IMR-90 (cell line): ENCODE data around the gene SNTG2. TPM values are rescaled to one million over a fixed set of nuclear protein-coding genes. Genes with fewer than 3 reads are reported as not detected.

Experiments used
- ATAC-seq: fragments of 200-7000 bp; cut with Tn5 transposase; 2 replicates; pipeline ENCODE4 v1.9.1; 2020; ENCODE audit warnings: low read depth, mild to moderate bottlenecking, moderate library complexity
- BruUV-seq: library from RNA; stranded (reverse); fragments of 400-500 nt; replicated peaks from 2 replicates; lab custom pipeline; 2021; lab: Mats Ljungman, UMichigan
- CTCF ChIA-PET: fragments of 300-600 bp; formaldehyde crosslinking; extraction: SDS; loops from one replicate; lab custom pipeline; 2021; ENCODE audit warnings: antibody characterized with exemption; lab: Yijun Ruan, JAX
- POLR2A ChIA-PET: fragments of 300-600 bp; sonication (Branson Sonifier 250); formaldehyde crosslinking; loops from one replicate; lab custom pipeline; 2022; ENCODE audit warnings: antibody characterized with exemption; ENCODE audit not compliant: unreplicated experiment; lab: Charles Lee
- DNase-seq: peaks from one replicate; pipeline ENCODE4 v3.0.0; 2013
- H2AFZ ChIP-seq: replicated peaks from 2 replicates; pipeline ENCODE3; 2013; ENCODE audit warnings: low read length, mild to moderate bottlenecking; ENCODE audit not compliant: poor library complexity
- H2AK5ac ChIP-seq: 2 replicates; pipeline ENCODE4 v1.6.1; 2013; ENCODE audit warnings: low read depth, low read length, inconsistent platforms
- H2AK9ac ChIP-seq: replicated peaks from 2 replicates; pipeline ENCODE3; 2013; ENCODE audit warnings: mild to moderate bottlenecking, low read depth, low read length, moderate library complexity; ENCODE audit not compliant: poor library complexity
- H2BK120ac ChIP-seq: 2 replicates; pipeline ENCODE4 v1.6.1; 2013; ENCODE audit warnings: low read depth, low read length, inconsistent platforms
- H2BK15ac ChIP-seq: 3 replicates; pipeline ENCODE4 v1.6.1; 2013; ENCODE audit warnings: low read depth, low read length, inconsistent platforms
- H2BK20ac ChIP-seq: 2 replicates; pipeline ENCODE4 v1.6.1; 2013; ENCODE audit warnings: low read depth, mild to moderate bottlenecking, inconsistent platforms, low read length, moderate library complexity
- H2BK5ac ChIP-seq: 2 replicates; pipeline ENCODE4 v1.6.1; 2013; ENCODE audit warnings: mild to moderate bottlenecking, low read depth, low read length, inconsistent platforms; ENCODE audit not compliant: poor library complexity, severe bottlenecking
- H3K14ac ChIP-seq: replicated peaks from 2 replicates; pipeline ENCODE4 v1.6.1; 2013; ENCODE audit warnings: low read depth, low read length, inconsistent platforms
- H3K18ac ChIP-seq: 2 replicates; pipeline ENCODE4 v1.6.1; 2013; ENCODE audit warnings: low read depth, low read length, control low read depth
- H3K23ac ChIP-seq: 2 replicates; pipeline ENCODE4 v1.6.1; 2013; ENCODE audit warnings: low read depth, low read length, inconsistent platforms
- H3K27ac ChIP-seq: 2 replicates; pipeline ENCODE4 v1.5.1; 2013; ENCODE audit warnings: mild to moderate bottlenecking, control low read depth, low read length; ENCODE audit not compliant: insufficient read depth
- H3K27me3 ChIP-seq: 2 replicates; pipeline ENCODE4 v1.6.1; 2013; ENCODE audit warnings: low read length; ENCODE audit not compliant: control insufficient read depth, insufficient read depth
- H3K36me3 ChIP-seq: 2 replicates; pipeline ENCODE4 v1.6.1; 2013; ENCODE audit warnings: low read length, mixed read lengths; ENCODE audit not compliant: control insufficient read depth, insufficient read depth
- H3K4ac ChIP-seq: 2 replicates; pipeline ENCODE4 v1.6.1; 2013; ENCODE audit warnings: low read depth, low read length, inconsistent platforms
- H3K4me1 ChIP-seq: 2 replicates; pipeline ENCODE4 v1.6.1; 2013; ENCODE audit warnings: low read length, mixed read lengths; ENCODE audit not compliant: control insufficient read depth, insufficient read depth
- H3K4me2 ChIP-seq: 2 replicates; pipeline ENCODE4 v1.6.1; 2013; ENCODE audit warnings: low read depth, mild to moderate bottlenecking, control low read depth, low read length, moderate library complexity
- H3K4me3 ChIP-seq: 2 replicates; pipeline ENCODE4 v1.5.1; 2013; ENCODE audit warnings: low read depth, mild to moderate bottlenecking, control low read depth, low read length, moderate library complexity; ENCODE audit not compliant: insufficient read depth
- H3K56ac ChIP-seq: 2 replicates; pipeline ENCODE4 v1.6.1; 2013; ENCODE audit warnings: low read length, inconsistent platforms; ENCODE audit not compliant: insufficient read depth; ENCODE audit errors: extremely low read depth
- H3K79me1 ChIP-seq, 2 experiments: 2 replicates each; pipeline ENCODE4 v1.6.1; 2013; ENCODE audit warnings: low read length in 2 of 2, inconsistent platforms in 1 of 2, low read depth in 1 of 2
- H3K9ac ChIP-seq: 2 replicates; pipeline ENCODE4 v1.6.1; 2013; ENCODE audit warnings: low read depth, low read length, control low read depth
- H3K9me1 ChIP-seq: 2 replicates; pipeline ENCODE4 v1.6.1; 2013; ENCODE audit warnings: low read length, inconsistent platforms; ENCODE audit not compliant: insufficient read depth
- H3K9me3 ChIP-seq: 2 replicates; pipeline ENCODE4 v1.6.1; 2013; ENCODE audit warnings: low read length; ENCODE audit not compliant: control insufficient read depth, insufficient read depth
- H4K20me1 ChIP-seq: 2 replicates; pipeline ENCODE4 v1.6.1; 2013; ENCODE audit warnings: low read length, inconsistent platforms; ENCODE audit not compliant: insufficient read depth
- H4K5ac ChIP-seq: 2 replicates; pipeline ENCODE4 v1.6.1; 2013; ENCODE audit warnings: mild to moderate bottlenecking, low read depth, low read length, control low read depth
- H4K8ac ChIP-seq, 2 experiments: 2 replicates each; pipeline ENCODE4 v1.6.1; 2013; ENCODE audit warnings: low read depth in 2 of 2, low read length in 2 of 2, control low read depth in 1 of 2, inconsistent platforms in 1 of 2
- H4K91ac ChIP-seq: 2 replicates; pipeline ENCODE4 v1.6.1; 2013; ENCODE audit warnings: low read depth, low read length, inconsistent platforms; ENCODE audit not compliant: insufficient read depth
- BHLHE40 ChIP-seq: fragments of 150-350 bp; IDR thresholded peaks from 2 replicates; pipeline ENCODE4 v1.6.1; 2016; ENCODE audit warnings: mild to moderate bottlenecking, low read depth, low read length
- CEBPB ChIP-seq: IDR thresholded peaks from 2 replicates; pipeline ENCODE4 v1.6.1; 2012; ENCODE audit warnings: low read depth, low read length, improper control_type of control experiment
- CHD1 ChIP-seq: IDR thresholded peaks from 2 replicates; pipeline ENCODE4 v1.6.1; 2012; ENCODE audit warnings: low read depth, low read length, improper control_type of control experiment
- ELK1 ChIP-seq: fragments of 150-350 bp; IDR thresholded peaks from 2 replicates; pipeline ENCODE4 v1.6.1; 2016; ENCODE audit warnings: low read depth, mild to moderate bottlenecking, low read length, moderate library complexity, borderline replicate concordance
- FOS ChIP-seq: fragments of 150-350 bp; IDR thresholded peaks from 2 replicates; pipeline ENCODE4 v1.6.1; 2016; ENCODE audit warnings: low read depth, low read length
- MAFK ChIP-seq: IDR thresholded peaks from 2 replicates; pipeline ENCODE4 v1.6.1; 2012; ENCODE audit warnings: low read depth, low read length, improper control_type of control experiment
- MAZ ChIP-seq: IDR thresholded peaks from 2 replicates; pipeline ENCODE4 v1.6.1; 2012; ENCODE audit warnings: low read depth, mild to moderate bottlenecking, low read length, improper control_type of control experiment, moderate library complexity, borderline replicate concordance
- NFE2L2 ChIP-seq: fragments of 150-350 bp; IDR thresholded peaks from 2 replicates; pipeline ENCODE4 v1.6.1; 2016; ENCODE audit warnings: low read depth, mild to moderate bottlenecking, low read length
- POLR2A ChIP-seq: IDR thresholded peaks from 2 replicates; pipeline ENCODE4 v1.6.1; 2012; ENCODE audit warnings: mild to moderate bottlenecking, low read depth, low read length
- RAD21 ChIP-seq: IDR thresholded peaks from 2 replicates; pipeline ENCODE4 v1.6.1; 2012; ENCODE audit warnings: low read length, improper control_type of control experiment
- RCOR1 ChIP-seq: IDR thresholded peaks from 2 replicates; pipeline ENCODE4 v1.6.1; 2012; ENCODE audit warnings: mild to moderate bottlenecking, low read length, improper control_type of control experiment; ENCODE audit not compliant: insufficient replicate concordance
- RFX5 ChIP-seq: IDR thresholded peaks from 2 replicates; pipeline ENCODE4 v1.8.0; 2012; ENCODE audit warnings: low read depth, mild to moderate bottlenecking, low read length, moderate library complexity
- SMC3 ChIP-seq: fragments of 150-350 bp; IDR thresholded peaks from 2 replicates; pipeline ENCODE4 v1.6.1; 2016; ENCODE audit warnings: low read depth, mild to moderate bottlenecking, antibody characterized with exemption, low read length, moderate library complexity
- USF2 ChIP-seq: fragments of 150-350 bp; IDR thresholded peaks from 2 replicates; pipeline ENCODE4 v1.6.1; 2017; ENCODE audit warnings: mild to moderate bottlenecking, antibody characterized with exemption, low read length, low read depth
- WGBS, 2 experiments: methylation state at CpG; one replicate each; pipeline versions ENCODE4 v1.1.5 to v1.1.7; 2013; ENCODE audit warnings: missing lambda C conversion rate in 2 of 2; ENCODE audit not compliant: insufficient read length in 1 of 2; ENCODE audit errors: extremely low coverage in 2 of 2; 5-methylcytosine and 5-hydroxymethylcytosine counted together
- dilution Hi-C: fragments of 300-500 bp; cut with HindIII; formaldehyde crosslinking; loops from one replicate; pipeline ENCODE4 v1.14.3; 2018; ENCODE audit warnings: low sequenced_read_pairs; ENCODE audit not compliant: unreplicated experiment
- in situ Hi-C: fragments of 300-500 bp; cut with MboI; formaldehyde crosslinking; loops from 3 replicates; pipeline ENCODE4 v1.14.3; 2019; ENCODE audit warnings: low sequenced_read_pairs, inconsistent platforms, mixed read lengths
- intact Hi-C: fragments of 100-400 bp; cut with micrococcal nuclease; formaldehyde crosslinking; loops from 2 replicates; pipeline ENCODE4 v1.10.0; 2022
- polyA plus RNA-seq, 3 experiments: library from polyadenylated mRNA; depleted of rRNA; stranded (reverse); fragments of >200 nt; gene quantifications; 2 replicates each; pipeline ENCODE4 v1.2.3, GENCODE V29; 2012; ENCODE audit warnings: low replicate concordance in 1 of 3
- total RNA-seq: library from RNA; depleted of rRNA; stranded (reverse); fragments of >200 nt; gene quantifications from 2 replicates; pipeline ENCODE4 v1.2.3, GENCODE V29; 2012
- TF ChIP-seq, protein P1 (sequence below): conservative IDR thresholded peaks from 2 replicates; pipeline ENCODE4 v1.5.1; 2012; ENCODE audit warnings: mild to moderate bottlenecking, low read depth, low read length, improper control_type of control experiment

The SNTG2 gene
- total and polyA plus RNA-seq, 2 of the 4 experiments (the other 2 are of a cell fraction), result under 0.01 to 0.17 TPM

- ATAC-seq (no peak), DNase-seq (no peak)
- Histone ChIP-seq H4K5ac (no peak overlapping the region), H3K4me3 (no peak overlapping the region), H2AK5ac (no peak overlapping the region), H4K20me1 (no peaks in the 10 kb centered on the region), H3K4me1 (no peaks in the 10 kb centered on the region), H4K8ac (no peak overlapping the region), H2AK9ac (no peak overlapping the region), H3K27me3 (no peaks in the 10 kb centered on the region), H2BK15ac (no peak overlapping the region), H2AFZ (no peak overlapping the region), H2BK20ac (no peak overlapping the region), H3K4me2 (no peak overlapping the region), H4K91ac (no peak overlapping the region), H2BK120ac (no peak overlapping the region), H3K9ac (no peak overlapping the region), H3K18ac (no peak overlapping the region), H2BK5ac (no peak overlapping the region), H3K56ac (no peak overlapping the region), H3K9me1 (no peaks in the 10 kb centered on the region), H3K9me3 (peaks cover 17% of the 10 kb centered on the region; the same call in 1 of the 2 replicates), H3K4ac (no peak overlapping the region), H3K27ac (no peak overlapping the region), H3K79me1 (no peaks in the 10 kb centered on the region), H3K36me3 (no peaks in the 10 kb centered on the region), H3K23ac (no peak overlapping the region), H3K14ac (no peak overlapping the region)
- 33% methylated on average over 1 of the region's 2 CpGs; no CpG with 5 or more reads in 1 of the 2 experiments for WGBS, 2 experiments
- TF ChIP-seq RCOR1, result no peak
- TF ChIP-seq SMC3, result no peak
- TF ChIP-seq MAZ, result no peak
- no peak for TF ChIP-seq USF2
- TF ChIP-seq RFX5, result no peak
- no peak for TF ChIP-seq ELK1
- no peak for TF ChIP-seq CEBPB
- TF ChIP-seq RAD21, result no peak
- TF ChIP-seq BHLHE40, result no peak
- no peak for TF ChIP-seq CHD1
- no peak for TF ChIP-seq NFE2L2
- TF ChIP-seq FOS, result no peak
- no peak for TF ChIP-seq POLR2A
- TF ChIP-seq MAFK, result no peak
- TF ChIP-seq, protein P1, sequence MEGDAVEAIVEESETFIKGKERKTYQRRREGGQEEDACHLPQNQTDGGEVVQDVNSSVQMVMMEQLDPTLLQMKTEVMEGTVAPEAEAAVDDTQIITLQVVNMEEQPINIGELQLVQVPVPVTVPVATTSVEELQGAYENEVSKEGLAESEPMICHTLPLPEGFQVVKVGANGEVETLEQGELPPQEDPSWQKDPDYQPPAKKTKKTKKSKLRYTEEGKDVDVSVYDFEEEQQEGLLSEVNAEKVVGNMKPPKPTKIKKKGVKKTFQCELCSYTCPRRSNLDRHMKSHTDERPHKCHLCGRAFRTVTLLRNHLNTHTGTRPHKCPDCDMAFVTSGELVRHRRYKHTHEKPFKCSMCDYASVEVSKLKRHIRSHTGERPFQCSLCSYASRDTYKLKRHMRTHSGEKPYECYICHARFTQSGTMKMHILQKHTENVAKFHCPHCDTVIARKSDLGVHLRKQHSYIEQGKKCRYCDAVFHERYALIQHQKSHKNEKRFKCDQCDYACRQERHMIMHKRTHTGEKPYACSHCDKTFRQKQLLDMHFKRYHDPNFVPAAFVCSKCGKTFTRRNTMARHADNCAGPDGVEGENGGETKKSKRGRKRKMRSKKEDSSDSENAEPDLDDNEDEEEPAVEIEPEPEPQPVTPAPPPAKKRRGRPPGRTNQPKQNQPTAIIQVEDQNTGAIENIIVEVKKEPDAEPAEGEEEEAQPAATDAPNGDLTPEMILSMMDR, result no peak
- dilution Hi-C loops (no loop called here), intact Hi-C loops (no loop called here), in situ Hi-C loops (no loop called here)
- POLR2A ChIA-PET, result no interaction called here
- CTCF ChIA-PET, result interaction anchor here (0.6 kb wide), 1 partner anchor 10 kb away, joined by 4 read pairs; no protein-coding TSS in a partner anchor
- BruUV-seq, result no TSS peak
These were observed 412.7 kb downstream of the SNTG2 start for GRCh38 chr2:1363367-1363766.
